Mesothelial cell of epicardium (in vitro differentiated cells): ENCODE results near the gene UST. TPM values are rescaled to one million over a fixed set of nuclear protein-coding genes. Genes with fewer than 3 reads are reported as not detected.

Experiments used
- DNase-seq, 2 experiments: peaks; one replicate each; pipeline ENCODE4 v3.0.0; 2021; ENCODE audit warnings: low spot score in 2 of 2; ENCODE audit not compliant: unreplicated experiment in 2 of 2
- H3K27ac Mint-ChIP-seq: 2 replicates; pipeline ENCODE4 v1.8.0; 2021; ENCODE audit warnings: mixed read lengths
- H3K27me3 Mint-ChIP-seq: 2 replicates; pipeline ENCODE4 v1.8.0; 2021; ENCODE audit warnings: low read depth, mixed read lengths
- H3K36me3 Mint-ChIP-seq: 2 replicates; pipeline ENCODE4 v1.8.0; 2021; ENCODE audit warnings: mixed read lengths
- H3K4me1 Mint-ChIP-seq: 2 replicates; pipeline ENCODE4 v1.8.0; 2021; ENCODE audit warnings: mixed read lengths
- H3K4me3 Mint-ChIP-seq: 2 replicates; pipeline ENCODE4 v1.8.0; 2021; ENCODE audit warnings: mild to moderate bottlenecking, moderate library complexity, mixed read lengths
- H3K9me3 Mint-ChIP-seq: 2 replicates; pipeline ENCODE4 v1.8.0; 2021; ENCODE audit warnings: mixed read lengths
- CTCF ChIP-seq: fragments of 200-600 bp; sonication (generic); IDR thresholded peaks from one replicate; pipeline ENCODE4 v1.5.0; 2021; ENCODE audit warnings: antibody characterized with exemption; ENCODE audit not compliant: unreplicated experiment
- total RNA-seq: library from RNA; stranded (reverse); gene quantifications from 3 replicates; pipeline ENCODE4 v1.2.1, GENCODE V29; 2021

Gene UST
- total RNA-seq, 1 donor from 2014 or later: 6.6 TPM

- H3K27me3 Mint-ChIP-seq: no peaks in the 10 kb centered on the region
- DNase-seq: no peak
- peaks cover 57% of the 10 kb centered on the region for H3K4me1 Mint-ChIP-seq
- no peaks in the 10 kb centered on the region for H3K36me3 Mint-ChIP-seq
- no peaks in the 10 kb centered on the region for H3K9me3 Mint-ChIP-seq
- TF ChIP-seq CTCF: no peak
- no peak overlapping the region for H3K4me3 Mint-ChIP-seq
- no peak overlapping the region for H3K27ac Mint-ChIP-seq
Measured at GRCh38 chr6:149061930-149062329, 315.1 kb downstream of the UST start.

- no peaks in the 10 kb centered on the region for H3K36me3 Mint-ChIP-seq
- no peak for TF ChIP-seq CTCF
- H3K27me3 Mint-ChIP-seq: no peaks in the 10 kb centered on the region
- no peak for DNase-seq
- no peak overlapping the region for H3K4me3 Mint-ChIP-seq
- no peaks in the 10 kb centered on the region for H3K9me3 Mint-ChIP-seq
- H3K27ac Mint-ChIP-seq: no peak overlapping the region
- H3K4me1 Mint-ChIP-seq: peaks cover 55% of the 10 kb centered on the region
Measured at GRCh38 chr6:149062653-149063348, 316.0 kb downstream of the UST start.

GRCh38 chr6:149063468-149063867 is 316.6 kb downstream of the UST start:
- Mint-ChIP-seq H3K9me3 (no peaks in the 10 kb centered on the region), H3K27me3 (no peaks in the 10 kb centered on the region), H3K4me1 (peaks cover 49% of the 10 kb centered on the region), H3K27ac (no peak overlapping the region), H3K4me3 (no peak overlapping the region), H3K36me3 (no peaks in the 10 kb centered on the region)
- no peak for TF ChIP-seq CTCF
- DNase-seq: no peak

GRCh38 chr6:149064001-149064659 is 317.3 kb downstream of the UST start:
- H3K36me3 Mint-ChIP-seq: no peaks in the 10 kb centered on the region
- TF ChIP-seq CTCF: no peak
- H3K27ac Mint-ChIP-seq: no peak overlapping the region
- H3K27me3 Mint-ChIP-seq: no peaks in the 10 kb centered on the region
- no peak overlapping the region for H3K4me3 Mint-ChIP-seq
- H3K9me3 Mint-ChIP-seq: peaks cover 3% of the 10 kb centered on the region
- peaks cover 44% of the 10 kb centered on the region for H3K4me1 Mint-ChIP-seq
- no peak for DNase-seq

- Mint-ChIP-seq H3K27ac (no peak overlapping the region), H3K9me3 (peaks cover 3% of the 10 kb centered on the region), H3K4me1 (peaks cover 39% of the 10 kb centered on the region), H3K4me3 (no peak overlapping the region), H3K27me3 (no peaks in the 10 kb centered on the region), H3K36me3 (no peaks in the 10 kb centered on the region)
- DNase-seq: no peak
- no peak for TF ChIP-seq CTCF
Measured at GRCh38 chr6:149064660-149065015, 317.8 kb downstream of the UST start.
